ENCODE measurements around the gene HES5. TPM values are rescaled to one million over a fixed set of nuclear protein-coding genes. Genes with fewer than 3 reads are reported as not detected.

The HES5 gene
- total and polyA plus RNA-seq, 2 experiments from 2014 or later, result 0.16 to 0.21 TPM

DNA sequence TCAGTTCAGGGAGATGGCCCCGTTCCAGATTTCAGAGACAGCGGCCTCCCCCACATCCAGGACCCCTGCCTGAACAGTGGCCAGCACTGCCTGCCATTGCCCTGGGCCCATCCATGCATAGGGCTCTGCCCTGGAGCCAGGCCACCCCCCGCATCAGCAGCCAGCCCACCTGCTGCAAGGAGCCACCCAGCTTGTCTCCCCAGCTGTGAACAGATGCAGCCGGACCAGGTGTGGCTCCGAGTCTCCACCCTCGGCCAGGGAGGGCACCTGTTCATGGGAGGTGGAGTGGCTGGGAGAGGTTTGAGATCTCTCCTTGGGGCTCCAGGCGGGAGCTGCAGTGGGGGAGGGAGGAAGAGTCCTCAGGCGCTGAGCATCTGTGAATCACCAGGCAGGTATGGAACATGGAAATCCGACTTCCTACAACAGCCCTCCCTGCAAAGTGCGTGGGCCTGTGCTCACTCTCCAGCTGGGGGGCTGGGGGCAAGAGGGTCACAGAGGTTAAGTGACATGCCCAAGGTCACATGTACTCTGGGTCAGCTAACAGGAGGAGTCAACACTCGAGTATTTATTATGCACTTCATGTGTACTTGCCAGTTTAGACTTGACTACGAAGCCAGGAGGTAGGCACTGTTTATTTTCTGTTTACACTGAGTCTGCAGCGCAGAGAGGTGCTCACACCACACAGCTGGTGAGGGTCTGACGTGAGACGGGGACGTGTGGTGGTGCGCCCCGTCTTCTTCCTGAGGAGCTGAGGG lies 4.8 kb upstream of the HES5 start:
- H2AFZ ChIP-seq, result 0 out of 2 replicates have a peak overlapping the region, but pooled peaks have one; percentile 56
- Mint-ChIP-seq H3K4me1 (peaks cover 13% of the 10 kb centered on the region), H3K27me3 (ENCODE audit: insufficient read depth, low read depth, poor library complexity) (peaks cover 41% of the 10 kb centered on the region), H3K9me3 (no peaks in the 10 kb centered on the region), H3K4me3 (peak overlapping the region; percentile 31; the same call in 2 of the 3 replicates), H3K27ac (no peak overlapping the region), H3K36me3 (ENCODE audit: low read depth) (no peaks in the 10 kb centered on the region)
- TF ChIP-seq STAT1 (IDR thresholded peaks at IDR 0.05; ENCODE audit: unreplicated experiment), result no peak
- TF ChIP-seq NANOG (IDR thresholded peaks at IDR 0.05; ENCODE audit: borderline replicate concordance), result no peak
- no peak for TF ChIP-seq EZH2 (IDR thresholded peaks at IDR 0.05; ENCODE audit: low read depth, unreplicated experiment)
- TF ChIP-seq EZH2phosphoT487 (IDR thresholded peaks at IDR 0.05; ENCODE audit: unreplicated experiment), result no peak
- TF ChIP-seq, protein P1, sequence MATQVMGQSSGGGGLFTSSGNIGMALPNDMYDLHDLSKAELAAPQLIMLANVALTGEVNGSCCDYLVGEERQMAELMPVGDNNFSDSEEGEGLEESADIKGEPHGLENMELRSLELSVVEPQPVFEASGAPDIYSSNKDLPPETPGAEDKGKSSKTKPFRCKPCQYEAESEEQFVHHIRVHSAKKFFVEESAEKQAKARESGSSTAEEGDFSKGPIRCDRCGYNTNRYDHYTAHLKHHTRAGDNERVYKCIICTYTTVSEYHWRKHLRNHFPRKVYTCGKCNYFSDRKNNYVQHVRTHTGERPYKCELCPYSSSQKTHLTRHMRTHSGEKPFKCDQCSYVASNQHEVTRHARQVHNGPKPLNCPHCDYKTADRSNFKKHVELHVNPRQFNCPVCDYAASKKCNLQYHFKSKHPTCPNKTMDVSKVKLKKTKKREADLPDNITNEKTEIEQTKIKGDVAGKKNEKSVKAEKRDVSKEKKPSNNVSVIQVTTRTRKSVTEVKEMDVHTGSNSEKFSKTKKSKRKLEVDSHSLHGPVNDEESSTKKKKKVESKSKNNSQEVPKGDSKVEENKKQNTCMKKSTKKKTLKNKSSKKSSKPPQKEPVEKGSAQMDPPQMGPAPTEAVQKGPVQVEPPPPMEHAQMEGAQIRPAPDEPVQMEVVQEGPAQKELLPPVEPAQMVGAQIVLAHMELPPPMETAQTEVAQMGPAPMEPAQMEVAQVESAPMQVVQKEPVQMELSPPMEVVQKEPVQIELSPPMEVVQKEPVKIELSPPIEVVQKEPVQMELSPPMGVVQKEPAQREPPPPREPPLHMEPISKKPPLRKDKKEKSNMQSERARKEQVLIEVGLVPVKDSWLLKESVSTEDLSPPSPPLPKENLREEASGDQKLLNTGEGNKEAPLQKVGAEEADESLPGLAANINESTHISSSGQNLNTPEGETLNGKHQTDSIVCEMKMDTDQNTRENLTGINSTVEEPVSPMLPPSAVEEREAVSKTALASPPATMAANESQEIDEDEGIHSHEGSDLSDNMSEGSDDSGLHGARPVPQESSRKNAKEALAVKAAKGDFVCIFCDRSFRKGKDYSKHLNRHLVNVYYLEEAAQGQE (IDR thresholded peaks at IDR 0.05; ENCODE audit: unreplicated experiment), result no peak
- no peak for TF ChIP-seq ZNF331 (CRISPR knock-in tag; IDR thresholded peaks at IDR 0.05; ENCODE audit: low read depth)
- TF ChIP-seq, protein P2, sequence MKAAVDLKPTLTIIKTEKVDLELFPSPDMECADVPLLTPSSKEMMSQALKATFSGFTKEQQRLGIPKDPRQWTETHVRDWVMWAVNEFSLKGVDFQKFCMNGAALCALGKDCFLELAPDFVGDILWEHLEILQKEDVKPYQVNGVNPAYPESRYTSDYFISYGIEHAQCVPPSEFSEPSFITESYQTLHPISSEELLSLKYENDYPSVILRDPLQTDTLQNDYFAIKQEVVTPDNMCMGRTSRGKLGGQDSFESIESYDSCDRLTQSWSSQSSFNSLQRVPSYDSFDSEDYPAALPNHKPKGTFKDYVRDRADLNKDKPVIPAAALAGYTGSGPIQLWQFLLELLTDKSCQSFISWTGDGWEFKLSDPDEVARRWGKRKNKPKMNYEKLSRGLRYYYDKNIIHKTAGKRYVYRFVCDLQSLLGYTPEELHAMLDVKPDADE (IDR thresholded peaks at IDR 0.05), result no peak
- TF ChIP-seq, protein P3, sequence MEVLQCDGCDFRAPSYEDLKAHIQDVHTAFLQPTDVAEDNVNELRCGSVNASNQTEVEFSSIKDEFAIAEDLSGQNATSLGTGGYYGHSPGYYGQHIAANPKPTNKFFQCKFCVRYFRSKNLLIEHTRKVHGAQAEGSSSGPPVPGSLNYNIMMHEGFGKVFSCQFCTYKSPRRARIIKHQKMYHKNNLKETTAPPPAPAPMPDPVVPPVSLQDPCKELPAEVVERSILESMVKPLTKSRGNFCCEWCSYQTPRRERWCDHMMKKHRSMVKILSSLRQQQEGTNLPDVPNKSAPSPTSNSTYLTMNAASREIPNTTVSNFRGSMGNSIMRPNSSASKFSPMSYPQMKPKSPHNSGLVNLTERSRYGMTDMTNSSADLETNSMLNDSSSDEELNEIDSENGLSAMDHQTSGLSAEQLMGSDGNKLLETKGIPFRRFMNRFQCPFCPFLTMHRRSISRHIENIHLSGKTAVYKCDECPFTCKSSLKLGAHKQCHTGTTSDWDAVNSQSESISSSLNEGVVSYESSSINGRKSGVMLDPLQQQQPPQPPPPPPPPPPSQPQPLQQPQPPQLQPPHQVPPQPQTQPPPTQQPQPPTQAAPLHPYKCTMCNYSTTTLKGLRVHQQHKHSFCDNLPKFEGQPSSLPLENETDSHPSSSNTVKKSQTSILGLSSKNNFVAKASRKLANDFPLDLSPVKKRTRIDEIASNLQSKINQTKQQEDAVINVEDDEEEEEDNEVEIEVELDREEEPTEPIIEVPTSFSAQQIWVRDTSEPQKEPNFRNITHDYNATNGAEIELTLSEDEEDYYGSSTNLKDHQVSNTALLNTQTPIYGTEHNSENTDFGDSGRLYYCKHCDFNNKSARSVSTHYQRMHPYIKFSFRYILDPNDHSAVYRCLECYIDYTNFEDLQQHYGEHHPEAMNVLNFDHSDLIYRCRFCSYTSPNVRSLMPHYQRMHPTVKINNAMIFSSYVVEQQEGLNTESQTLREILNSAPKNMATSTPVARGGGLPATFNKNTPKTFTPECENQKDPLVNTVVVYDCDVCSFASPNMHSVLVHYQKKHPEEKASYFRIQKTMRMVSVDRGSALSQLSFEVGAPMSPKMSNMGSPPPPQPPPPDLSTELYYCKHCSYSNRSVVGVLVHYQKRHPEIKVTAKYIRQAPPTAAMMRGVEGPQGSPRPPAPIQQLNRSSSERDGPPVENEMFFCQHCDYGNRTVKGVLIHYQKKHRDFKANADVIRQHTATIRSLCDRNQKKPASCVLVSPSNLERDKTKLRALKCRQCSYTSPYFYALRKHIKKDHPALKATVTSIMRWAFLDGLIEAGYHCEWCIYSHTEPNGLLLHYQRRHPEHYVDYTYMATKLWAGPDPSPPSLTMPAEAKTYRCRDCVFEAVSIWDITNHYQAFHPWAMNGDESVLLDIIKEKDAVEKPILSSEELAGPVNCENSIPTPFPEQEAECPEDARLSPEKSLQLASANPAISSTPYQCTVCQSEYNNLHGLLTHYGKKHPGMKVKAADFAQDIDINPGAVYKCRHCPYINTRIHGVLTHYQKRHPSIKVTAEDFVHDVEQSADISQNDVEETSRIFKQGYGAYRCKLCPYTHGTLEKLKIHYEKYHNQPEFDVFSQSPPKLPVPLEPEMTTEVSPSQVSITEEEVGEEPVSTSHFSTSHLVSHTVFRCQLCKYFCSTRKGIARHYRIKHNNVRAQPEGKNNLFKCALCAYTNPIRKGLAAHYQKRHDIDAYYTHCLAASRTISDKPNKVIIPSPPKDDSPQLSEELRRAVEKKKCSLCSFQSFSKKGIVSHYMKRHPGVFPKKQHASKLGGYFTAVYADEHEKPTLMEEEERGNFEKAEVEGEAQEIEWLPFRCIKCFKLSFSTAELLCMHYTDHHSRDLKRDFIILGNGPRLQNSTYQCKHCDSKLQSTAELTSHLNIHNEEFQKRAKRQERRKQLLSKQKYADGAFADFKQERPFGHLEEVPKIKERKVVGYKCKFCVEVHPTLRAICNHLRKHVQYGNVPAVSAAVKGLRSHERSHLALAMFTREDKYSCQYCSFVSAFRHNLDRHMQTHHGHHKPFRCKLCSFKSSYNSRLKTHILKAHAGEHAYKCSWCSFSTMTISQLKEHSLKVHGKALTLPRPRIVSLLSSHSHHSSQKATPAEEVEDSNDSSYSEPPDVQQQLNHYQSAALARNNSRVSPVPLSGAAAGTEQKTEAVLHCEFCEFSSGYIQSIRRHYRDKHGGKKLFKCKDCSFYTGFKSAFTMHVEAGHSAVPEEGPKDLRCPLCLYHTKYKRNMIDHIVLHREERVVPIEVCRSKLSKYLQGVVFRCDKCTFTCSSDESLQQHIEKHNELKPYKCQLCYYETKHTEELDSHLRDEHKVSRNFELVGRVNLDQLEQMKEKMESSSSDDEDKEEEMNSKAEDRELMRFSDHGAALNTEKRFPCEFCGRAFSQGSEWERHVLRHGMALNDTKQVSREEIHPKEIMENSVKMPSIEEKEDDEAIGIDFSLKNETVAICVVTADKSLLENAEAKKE (CRISPR knock-in tag; IDR thresholded peaks at IDR 0.05), result no peak
- TF ChIP-seq ZNF114 (CRISPR knock-in tag; IDR thresholded peaks at IDR 0.05), result no peak
- peaks cover 37% of the 10 kb centered on the region for H3K27me3 ChIP-seq (ENCODE audit: insufficient read depth)
- no peaks in the 10 kb centered on the region for H3K36me3 ChIP-seq (ENCODE audit: insufficient read depth)
- peak; percentile 40 for DNase-seq (ENCODE audit: low spot score)
- H4K20me1 ChIP-seq (replicated peaks; ENCODE audit: insufficient read depth), result no peaks in the 10 kb centered on the region
- no peaks in the 10 kb centered on the region for H3F3A ChIP-seq (replicated peaks; ENCODE audit: low read depth)
- ATAC-seq, result peak; percentile 10
- H3K4me1 ChIP-seq (ENCODE audit: insufficient read depth), result peaks cover 9% of the 10 kb centered on the region
- H3K4me2 ChIP-seq, result peak overlapping the region; percentile 60; the same call in 1 of the 2 replicates
- no peaks in the 10 kb centered on the region for H3K9me2 ChIP-seq (ENCODE audit: insufficient read depth)
- H3K79me2 ChIP-seq (replicated peaks; ENCODE audit: insufficient read depth), result no peaks in the 10 kb centered on the region
- H3K27ac ChIP-seq (ENCODE audit: low read depth), result no peak overlapping the region
- H3K4me3 ChIP-seq, result no peak overlapping the region
